Measurements from ENCODE around the gene HRH1. TPM values are rescaled to one million over a fixed set of nuclear protein-coding genes. Genes with fewer than 3 reads are reported as not detected.

HRH1 gene
- total and polyA plus RNA-seq, 9 donors: 3.4 to 24.1 (median 6.0) TPM

GRCh38 chr3:11157421-11157820, 3.1 kb downstream of the HRH1 start:
- H3K27me3 ChIP-seq: no peaks in the 10 kb centered on the region
- WGBS, 3 donors: 81 to 88% (median 86%) methylated on average over 7 of the region's 7 CpGs
- H3K36me3 ChIP-seq: no peaks in the 10 kb centered on the region
- no peak overlapping the region for H3K27ac ChIP-seq
- H3K4me3 ChIP-seq: no peak overlapping the region
- DNase-seq: no peak
- intact Hi-C loops (cut with DNase I): loop anchor here in 3 of 4 donors (5.0 to 10.0 kb wide), 4 partner anchors 45 to 180 kb away; no protein-coding TSS in a partner anchor
- H3K4me1 ChIP-seq (ENCODE audit: insufficient read depth): peaks cover 9% of the 10 kb centered on the region
- no peak for TF ChIP-seq POLR2A (IDR thresholded peaks at IDR 0.05)
- no peaks in the 10 kb centered on the region for H3K9me3 ChIP-seq

GRCh38 chr3:11159421-11159904, 5.2 kb downstream of the HRH1 start:
- DNase-seq: peak; percentile 54 to 78 (median 66)
- intact Hi-C loops (cut with DNase I): loop anchor here in 3 of 4 donors (5.0 to 10.0 kb wide), 4 partner anchors 43 to 178 kb away; no protein-coding TSS in a partner anchor
- WGBS, 3 donors: 6 to 8% (median 7%) methylated on average over 5 of the region's 5 CpGs
- no peak for TF ChIP-seq POLR2A (IDR thresholded peaks at IDR 0.05)
- peak in 1 of 3 donors; percentile 4 for TF ChIP-seq CTCF (IDR thresholded peaks at IDR 0.05)
- Histone ChIP-seq H3K4me3 (no peak overlapping the region), H3K4me1 (ENCODE audit: insufficient read depth) (peaks cover 14% of the 10 kb centered on the region), H3K27me3 (no peaks in the 10 kb centered on the region), H3K36me3 (no peaks in the 10 kb centered on the region), H3K27ac (peak overlapping the region; percentile 17 to 60), H3K9me3 (no peaks in the 10 kb centered on the region)

GRCh38 chr3:11161666-11162065, 7.4 kb downstream of the HRH1 start:
- TF ChIP-seq POLR2A (IDR thresholded peaks at IDR 0.05) (no peak), CTCF (IDR thresholded peaks at IDR 0.05) (no peak), EP300 (IDR thresholded peaks at IDR 0.05) (no peak)
- Histone ChIP-seq H3K4me3 (no peak overlapping the region), H3K27me3 (no peaks in the 10 kb centered on the region), H3K36me3 (no peaks in the 10 kb centered on the region), H3K4me1 (ENCODE audit: insufficient read depth) (peaks cover 15% of the 10 kb centered on the region), H3K9me3 (no peaks in the 10 kb centered on the region), H3K27ac (no peak overlapping the region)
- intact Hi-C loops (cut with DNase I): no loop called here
- no peak for DNase-seq
- 87 to 89% (median 87%) methylated on average over 7 of the region's 7 CpGs for WGBS, 3 donors

GRCh38 chr3:11162401-11163345, 8.4 kb downstream of the HRH1 start:
- 60 to 77% (median 65%) methylated on average over 6 of the region's 6 CpGs for WGBS, 3 donors
- Histone ChIP-seq H3K27ac (no peak overlapping the region), H3K9me3 (no peaks in the 10 kb centered on the region), H3K27me3 (no peaks in the 10 kb centered on the region), H3K4me1 (ENCODE audit: insufficient read depth) (peaks cover 15% of the 10 kb centered on the region), H3K4me3 (no peak overlapping the region), H3K36me3 (no peaks in the 10 kb centered on the region)
- no peak for DNase-seq
- no peak for TF ChIP-seq CTCF (IDR thresholded peaks at IDR 0.05)
- no peak for TF ChIP-seq POLR2A (IDR thresholded peaks at IDR 0.05)
- TF ChIP-seq EP300 (IDR thresholded peaks at IDR 0.05): no peak
- intact Hi-C loops (cut with DNase I): no loop called here

- Histone ChIP-seq H3K4me1 (ENCODE audit: insufficient read depth) (peaks cover 16% of the 10 kb centered on the region), H3K27ac (peak overlapping the region in 1 of 2 donors; percentile 47), H3K4me3 (no peak overlapping the region), H3K9me3 (no peaks in the 10 kb centered on the region), H3K27me3 (no peaks in the 10 kb centered on the region), H3K36me3 (no peaks in the 10 kb centered on the region)
- intact Hi-C loops (cut with DNase I): no loop called here
- no peak for TF ChIP-seq POLR2A (IDR thresholded peaks at IDR 0.05)
- no peak for TF ChIP-seq EP300 (IDR thresholded peaks at IDR 0.05)
- no peak for DNase-seq
- WGBS, 3 donors: 9 to 27% (median 11%) methylated on average over 5 of the region's 5 CpGs
Measured at GRCh38 chr3:11164607-11165006, 10.3 kb downstream of the HRH1 start.

Measured in ovary (tissue), 9 donors.